ENCODE measurements around the gene SLC25A4.

SLC25A4 gene

GRCh38 chr4:185142912-185143600 is at the start of gene SLC25A4:
TSS of gene SLC25A4 (plus strand) at chr4:185143266. CDS start at chr4:185143373, 107 bp downstream.
- Histone ChIP-seq H3K4me3 (ENCODE audit: severe bottlenecking) (peak within 1 kb of the TSS; percentile 76), H3K4me1 (ENCODE audit: insufficient read depth, poor library complexity, severe bottlenecking) (peaks cover 5% of the 10 kb centered on the region), H3K36me3 (ENCODE audit: low read depth) (peaks cover 21% of the 10 kb centered on the region), H3K27me3 (ENCODE audit: insufficient read depth, poor library complexity, severe bottlenecking) (no peaks in the 10 kb centered on the region), H3K9me3 (ENCODE audit: severe bottlenecking) (no peaks in the 10 kb centered on the region), H3K27ac (ENCODE audit: poor library complexity, severe bottlenecking) (no peak within 1 kb of the TSS)
- DNase-seq (ENCODE audit: low spot score), result no peak
- TF ChIP-seq, protein P1, sequence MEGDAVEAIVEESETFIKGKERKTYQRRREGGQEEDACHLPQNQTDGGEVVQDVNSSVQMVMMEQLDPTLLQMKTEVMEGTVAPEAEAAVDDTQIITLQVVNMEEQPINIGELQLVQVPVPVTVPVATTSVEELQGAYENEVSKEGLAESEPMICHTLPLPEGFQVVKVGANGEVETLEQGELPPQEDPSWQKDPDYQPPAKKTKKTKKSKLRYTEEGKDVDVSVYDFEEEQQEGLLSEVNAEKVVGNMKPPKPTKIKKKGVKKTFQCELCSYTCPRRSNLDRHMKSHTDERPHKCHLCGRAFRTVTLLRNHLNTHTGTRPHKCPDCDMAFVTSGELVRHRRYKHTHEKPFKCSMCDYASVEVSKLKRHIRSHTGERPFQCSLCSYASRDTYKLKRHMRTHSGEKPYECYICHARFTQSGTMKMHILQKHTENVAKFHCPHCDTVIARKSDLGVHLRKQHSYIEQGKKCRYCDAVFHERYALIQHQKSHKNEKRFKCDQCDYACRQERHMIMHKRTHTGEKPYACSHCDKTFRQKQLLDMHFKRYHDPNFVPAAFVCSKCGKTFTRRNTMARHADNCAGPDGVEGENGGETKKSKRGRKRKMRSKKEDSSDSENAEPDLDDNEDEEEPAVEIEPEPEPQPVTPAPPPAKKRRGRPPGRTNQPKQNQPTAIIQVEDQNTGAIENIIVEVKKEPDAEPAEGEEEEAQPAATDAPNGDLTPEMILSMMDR (IDR thresholded peaks at IDR 0.05; ENCODE audit: poor library complexity, severe bottlenecking), result peak; percentile 47
- peak; percentile 82 for ATAC-seq (ENCODE audit: low read depth)

- H3K27ac ChIP-seq (ENCODE audit: poor library complexity, severe bottlenecking), result no peak overlapping the region
- H3K4me3 ChIP-seq (ENCODE audit: severe bottlenecking), result no peak overlapping the region
- ATAC-seq (ENCODE audit: low read depth) (no peak), DNase-seq (ENCODE audit: low spot score) (no peak)
- no peaks in the 10 kb centered on the region for H3K4me1 ChIP-seq (ENCODE audit: insufficient read depth, poor library complexity, severe bottlenecking)
- no peaks in the 10 kb centered on the region for H3K36me3 ChIP-seq (ENCODE audit: low read depth)
- TF ChIP-seq, protein P1 (IDR thresholded peaks at IDR 0.05; ENCODE audit: poor library complexity, severe bottlenecking), result no peak
- H3K27me3 ChIP-seq (ENCODE audit: insufficient read depth, poor library complexity, severe bottlenecking), result no peaks in the 10 kb centered on the region
- H3K9me3 ChIP-seq (ENCODE audit: severe bottlenecking), result no peaks in the 10 kb centered on the region
Measured at GRCh38 chr4:185093603-185094002, 49.5 kb upstream of the SLC25A4 start.

- ATAC-seq (ENCODE audit: low read depth) (no peak), DNase-seq (ENCODE audit: low spot score) (no peak)
- no peak overlapping the region for H3K27ac ChIP-seq (ENCODE audit: poor library complexity, severe bottlenecking)
- no peak overlapping the region for H3K4me3 ChIP-seq (ENCODE audit: severe bottlenecking)
- no peaks in the 10 kb centered on the region for H3K9me3 ChIP-seq (ENCODE audit: severe bottlenecking)
- H3K4me1 ChIP-seq (ENCODE audit: insufficient read depth, poor library complexity, severe bottlenecking), result no peaks in the 10 kb centered on the region
- no peaks in the 10 kb centered on the region for H3K36me3 ChIP-seq (ENCODE audit: low read depth)
- no peaks in the 10 kb centered on the region for H3K27me3 ChIP-seq (ENCODE audit: insufficient read depth, poor library complexity, severe bottlenecking)
- TF ChIP-seq, protein P1 (IDR thresholded peaks at IDR 0.05; ENCODE audit: poor library complexity, severe bottlenecking), result peak; percentile 81
Measured at GRCh38 chr4:185096032-185096653, 46.9 kb upstream of the SLC25A4 start.

- no peak for ATAC-seq (ENCODE audit: low read depth)
- no peak for DNase-seq (ENCODE audit: low spot score)
- H3K4me3 ChIP-seq (ENCODE audit: severe bottlenecking), result no peak overlapping the region
- no peaks in the 10 kb centered on the region for H3K4me1 ChIP-seq (ENCODE audit: insufficient read depth, poor library complexity, severe bottlenecking)
- H3K27me3 ChIP-seq (ENCODE audit: insufficient read depth, poor library complexity, severe bottlenecking), result no peaks in the 10 kb centered on the region
- H3K36me3 ChIP-seq (ENCODE audit: low read depth), result no peaks in the 10 kb centered on the region
- TF ChIP-seq, protein P1 (IDR thresholded peaks at IDR 0.05; ENCODE audit: poor library complexity, severe bottlenecking), result no peak
- H3K9me3 ChIP-seq (ENCODE audit: severe bottlenecking), result no peaks in the 10 kb centered on the region
- no peak overlapping the region for H3K27ac ChIP-seq (ENCODE audit: poor library complexity, severe bottlenecking)
Measured at GRCh38 chr4:185098474-185098873, 44.6 kb upstream of the SLC25A4 start.

All from RWPE2 (cell line).